ENCODE results near the gene SORD. TPM values are rescaled to one million over a fixed set of nuclear protein-coding genes. Genes with fewer than 3 reads are reported as not detected.

SORD gene
- total and polyA plus RNA-seq, 9 of the 15 experiments (the other 6 are each of a cell fraction or from before 2014, with no cell fraction given) = 5.9 to 79.2 (median 29.6) TPM

GRCh38 chr15:45095661-45096060 is 72.7 kb downstream of the SORD start (continued):
- TF ChIP-seq, protein P1, sequence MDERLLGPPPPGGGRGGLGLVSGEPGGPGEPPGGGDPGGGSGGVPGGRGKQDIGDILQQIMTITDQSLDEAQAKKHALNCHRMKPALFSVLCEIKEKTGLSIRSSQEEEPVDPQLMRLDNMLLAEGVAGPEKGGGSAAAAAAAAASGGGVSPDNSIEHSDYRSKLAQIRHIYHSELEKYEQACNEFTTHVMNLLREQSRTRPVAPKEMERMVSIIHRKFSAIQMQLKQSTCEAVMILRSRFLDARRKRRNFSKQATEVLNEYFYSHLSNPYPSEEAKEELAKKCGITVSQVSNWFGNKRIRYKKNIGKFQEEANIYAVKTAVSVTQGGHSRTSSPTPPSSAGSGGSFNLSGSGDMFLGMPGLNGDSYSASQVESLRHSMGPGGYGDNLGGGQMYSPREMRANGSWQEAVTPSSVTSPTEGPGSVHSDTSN (CRISPR knock-in tag; IDR thresholded peaks at IDR 0.05; ENCODE audit: low read depth) = no peak
- TF ChIP-seq, protein P1 (tag; conservative IDR thresholded peaks at IDR 0.05; ENCODE audit: low read depth) = no peak
- no peak for TF ChIP-seq RNF2 (IDR thresholded peaks at IDR 0.05)

- WGBS (ENCODE audit: insufficient coverage, low coverage, missing lambda C conversion rate) = 36% methylated on average over 4 of the region's 7 CpGs
- TF ChIP-seq CBFA2T2 (conservative IDR thresholded peaks at IDR 0.05) (no peak), JUNB (CRISPR knock-in tag; conservative IDR thresholded peaks at IDR 0.05) (no peak), HBP1 (CRISPR knock-in tag; IDR thresholded peaks at IDR 0.05) (no peak), ZNF507 (tag; conservative IDR thresholded peaks at IDR 0.05) (no peak), RBM39 (optimal IDR thresholded peaks at IDR 0.05; ENCODE audit: low read depth, low read length) (no peak), ZSCAN29 (IDR thresholded peaks at IDR 0.05) (no peak), LCOR (CRISPR knock-in tag; IDR thresholded peaks at IDR 0.05) (no peak), ZNF511 (CRISPR knock-in tag; IDR thresholded peaks at IDR 0.05) (no peak), SIX5 (IDR thresholded peaks at IDR 0.05; ENCODE audit: borderline replicate concordance in 1 of 2, insufficient read depth in 1 of 2, low read depth in 1 of 2, low read length in 2 of 2) (no peak)
- TF ChIP-seq, protein P2, sequence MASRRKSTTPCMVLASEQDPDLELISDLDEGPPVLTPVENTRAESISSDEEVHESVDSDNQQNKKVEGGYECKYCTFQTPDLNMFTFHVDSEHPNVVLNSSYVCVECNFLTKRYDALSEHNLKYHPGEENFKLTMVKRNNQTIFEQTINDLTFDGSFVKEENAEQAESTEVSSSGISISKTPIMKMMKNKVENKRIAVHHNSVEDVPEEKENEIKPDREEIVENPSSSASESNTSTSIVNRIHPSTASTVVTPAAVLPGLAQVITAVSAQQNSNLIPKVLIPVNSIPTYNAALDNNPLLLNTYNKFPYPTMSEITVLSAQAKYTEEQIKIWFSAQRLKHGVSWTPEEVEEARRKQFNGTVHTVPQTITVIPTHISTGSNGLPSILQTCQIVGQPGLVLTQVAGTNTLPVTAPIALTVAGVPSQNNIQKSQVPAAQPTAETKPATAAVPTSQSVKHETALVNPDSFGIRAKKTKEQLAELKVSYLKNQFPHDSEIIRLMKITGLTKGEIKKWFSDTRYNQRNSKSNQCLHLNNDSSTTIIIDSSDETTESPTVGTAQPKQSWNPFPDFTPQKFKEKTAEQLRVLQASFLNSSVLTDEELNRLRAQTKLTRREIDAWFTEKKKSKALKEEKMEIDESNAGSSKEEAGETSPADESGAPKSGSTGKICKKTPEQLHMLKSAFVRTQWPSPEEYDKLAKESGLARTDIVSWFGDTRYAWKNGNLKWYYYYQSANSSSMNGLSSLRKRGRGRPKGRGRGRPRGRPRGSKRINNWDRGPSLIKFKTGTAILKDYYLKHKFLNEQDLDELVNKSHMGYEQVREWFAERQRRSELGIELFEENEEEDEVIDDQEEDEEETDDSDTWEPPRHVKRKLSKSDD (conservative IDR thresholded peaks at IDR 0.05; ENCODE audit: low read length) = no peak
- DNase-seq (ENCODE audit: extremely low read depth in 1 of 4, low spot score in 3 of 4) (no peak), ATAC-seq (no peak), FAIRE-seq (no peak)
- Histone ChIP-seq H3K36me3 (ENCODE audit: control insufficient read depth, insufficient read depth, low read length) (no peaks in the 10 kb centered on the region), H3K27me3 (ENCODE audit: control insufficient read depth in 2 of 2, insufficient read depth in 2 of 2, low read length in 2 of 2) (no peaks in the 10 kb centered on the region), H3K9me3 (replicated peaks; ENCODE audit: control insufficient read depth, insufficient read depth, low read depth, low read length) (no peaks in the 10 kb centered on the region), H4K20me1 (replicated peaks; ENCODE audit: control insufficient read depth, insufficient read depth, low read length) (no peaks in the 10 kb centered on the region; the same call in 1 of the 2 replicates), H3K9ac (ENCODE audit: insufficient read depth in 1 of 2, low read depth in 2 of 2, low read length in 2 of 2) (no peak overlapping the region), H3K79me2 (ENCODE audit: control insufficient read depth, insufficient read depth, low read length) (no peaks in the 10 kb centered on the region), H3K4me3 (no peak overlapping the region), H3K27ac (ENCODE audit: extremely low read depth, low read depth, low read length) (no peak overlapping the region), H3K4me2 (ENCODE audit: insufficient read depth, low read length) (no peak overlapping the region), H3K9me1 (ENCODE audit: control insufficient read depth, insufficient read depth, low read length) (no peaks in the 10 kb centered on the region), H3K4me1 (replicated peaks in 1 of 2; ENCODE audit: control insufficient read depth in 2 of 2, insufficient read depth in 2 of 2, low read length in 2 of 2) (peaks cover 0 to 5% of the 10 kb centered on the region in 2 experiments; a peak in 3 of 5 replicates), H2AFZ (ENCODE audit: low read depth, low read length) (no peak overlapping the region)
- intact Hi-C loops (cut with micrococcal nuclease) (no loop called here), in situ Hi-C loops (cut with MboI) (no loop called here)
- CTCF ChIA-PET (ENCODE audit: low intra/inter-chr PET ratio) = no interaction called here
- no TSS peak for BruUV-seq (replicated peaks)
- POLR2A ChIA-PET = interaction anchor here (1.2 to 1.3 kb wide), 2 partner anchors 9 to 11 kb away, joined by 3 to 4 read pairs; no protein-coding TSS in a partner anchor
Measured at GRCh38 chr15:45097466-45097865, 74.5 kb downstream of the SORD start.

Measured in K562 (cell line).